Adrenal gland (tissue), 5 donors: Measurements from ENCODE around the gene IL6R.

Source experiments
- POLR2A ChIP-seq, 2 donors: fragments of 450-650 bp; IDR thresholded peaks; one replicate each; pipeline ENCODE4 v1.6.1; 2017; ENCODE audit warnings: antibody characterized with exemption in 2 of 2, mild to moderate bottlenecking in 2 of 2, moderate library complexity in 1 of 2
- TF ChIP-seq, protein P1 (sequence below), 6 experiments: fragments of 450-650 bp in 4 of 6; fragments of 200-600 bp in 2 of 6; sonication (generic) in 1 of 6; IDR thresholded peaks; 1 replicate in 5 of 6; 2 replicates in 1 of 6; pipeline versions ENCODE4 v1.5.1 to v1.8.0; 2016 to 2021; ENCODE audit warnings: antibody characterized with exemption in 6 of 6, mild to moderate bottlenecking in 2 of 6, moderate library complexity in 1 of 6
- donor health status: DM: no; HTN: no; CAD: no.

DNA sequence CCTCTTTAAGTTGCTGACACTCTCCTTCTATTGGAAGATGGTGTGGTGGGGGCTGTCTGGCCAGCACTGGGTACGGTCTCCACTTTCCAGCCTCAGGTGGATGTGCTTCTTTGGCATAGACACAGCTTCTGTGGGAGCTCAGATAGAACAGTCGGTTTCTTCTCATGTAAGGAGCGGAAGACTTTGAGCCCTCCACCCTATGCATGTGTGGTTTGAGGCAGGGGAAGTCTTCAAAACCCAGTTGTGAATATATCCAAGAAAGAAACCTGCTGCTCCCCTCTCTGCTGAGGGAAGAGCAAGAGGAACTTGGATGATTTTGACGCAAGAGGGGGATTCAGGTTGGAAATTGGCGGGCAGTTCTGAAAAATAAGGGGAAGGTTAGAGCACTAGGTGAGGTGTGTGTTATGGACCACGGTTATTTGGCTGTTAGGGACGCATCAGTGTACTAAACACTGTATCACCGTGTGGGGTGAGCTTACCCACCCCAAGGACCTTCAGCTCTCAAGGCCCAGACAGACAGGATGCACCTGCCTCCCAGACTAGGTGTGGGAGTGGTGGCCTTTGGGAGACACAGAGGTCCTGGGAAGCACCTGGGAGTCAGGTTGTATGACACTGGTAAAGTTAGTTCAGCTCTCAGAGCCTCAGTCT is 36.2 kb downstream of the IL6R start:
- TF ChIP-seq, protein P1, sequence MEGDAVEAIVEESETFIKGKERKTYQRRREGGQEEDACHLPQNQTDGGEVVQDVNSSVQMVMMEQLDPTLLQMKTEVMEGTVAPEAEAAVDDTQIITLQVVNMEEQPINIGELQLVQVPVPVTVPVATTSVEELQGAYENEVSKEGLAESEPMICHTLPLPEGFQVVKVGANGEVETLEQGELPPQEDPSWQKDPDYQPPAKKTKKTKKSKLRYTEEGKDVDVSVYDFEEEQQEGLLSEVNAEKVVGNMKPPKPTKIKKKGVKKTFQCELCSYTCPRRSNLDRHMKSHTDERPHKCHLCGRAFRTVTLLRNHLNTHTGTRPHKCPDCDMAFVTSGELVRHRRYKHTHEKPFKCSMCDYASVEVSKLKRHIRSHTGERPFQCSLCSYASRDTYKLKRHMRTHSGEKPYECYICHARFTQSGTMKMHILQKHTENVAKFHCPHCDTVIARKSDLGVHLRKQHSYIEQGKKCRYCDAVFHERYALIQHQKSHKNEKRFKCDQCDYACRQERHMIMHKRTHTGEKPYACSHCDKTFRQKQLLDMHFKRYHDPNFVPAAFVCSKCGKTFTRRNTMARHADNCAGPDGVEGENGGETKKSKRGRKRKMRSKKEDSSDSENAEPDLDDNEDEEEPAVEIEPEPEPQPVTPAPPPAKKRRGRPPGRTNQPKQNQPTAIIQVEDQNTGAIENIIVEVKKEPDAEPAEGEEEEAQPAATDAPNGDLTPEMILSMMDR (IDR thresholded peaks at IDR 0.05), result no peak
- no peak for TF ChIP-seq POLR2A (IDR thresholded peaks at IDR 0.05)
